WERI-Rb-1 (cell line): ENCODE measurements around the gene TKFC.

Source experiments
- DNase-seq: peaks from one replicate; pipeline ENCODE4 v3.0.0-alpha.2; 2020
- H3K27ac ChIP-seq: fragments of 250-450 bp; sonication (Bioruptor Pico); 2 replicates; pipeline ENCODE4 v1.5.1; 2020; ENCODE audit warnings: mild to moderate bottlenecking, moderate library complexity
- H3K27me3 ChIP-seq: fragments of 250-450 bp; sonication (Bioruptor Pico); 2 replicates; pipeline ENCODE4 v1.5.1; 2021; ENCODE audit warnings: mild to moderate bottlenecking, low read depth, moderate library complexity; ENCODE audit not compliant: insufficient read depth, severe bottlenecking
- H3K36me3 ChIP-seq: fragments of 250-450 bp; sonication (Bioruptor Pico); 2 replicates; pipeline ENCODE4 v1.5.1; 2020; ENCODE audit warnings: mild to moderate bottlenecking, moderate library complexity
- H3K4me3 ChIP-seq: 2 replicates; pipeline ENCODE4 v1.5.1; 2011; ENCODE audit warnings: low read depth, mild to moderate bottlenecking, control low read depth, low read length
- H3K9me3 ChIP-seq: fragments of 250-450 bp; sonication (Bioruptor Pico); 2 replicates; pipeline ENCODE4 v1.5.1; 2021; ENCODE audit warnings: mild to moderate bottlenecking, moderate library complexity; ENCODE audit not compliant: severe bottlenecking
- TF ChIP-seq, protein P1 (sequence below): IDR thresholded peaks from 2 replicates; pipeline ENCODE4 v1.5.1; 2011; ENCODE audit warnings: low read depth, mild to moderate bottlenecking, control low read depth, inconsistent platforms, low read length

The TKFC gene

GRCh38 chr11:61338783-61339489 lies 5.9 kb downstream of the TKFC start:
- H3K9me3 ChIP-seq = no peaks in the 10 kb centered on the region
- H3K27me3 ChIP-seq = no peaks in the 10 kb centered on the region
- no peak for DNase-seq
- H3K36me3 ChIP-seq = no peaks in the 10 kb centered on the region
- H3K27ac ChIP-seq = no peak overlapping the region
- TF ChIP-seq, protein P1, sequence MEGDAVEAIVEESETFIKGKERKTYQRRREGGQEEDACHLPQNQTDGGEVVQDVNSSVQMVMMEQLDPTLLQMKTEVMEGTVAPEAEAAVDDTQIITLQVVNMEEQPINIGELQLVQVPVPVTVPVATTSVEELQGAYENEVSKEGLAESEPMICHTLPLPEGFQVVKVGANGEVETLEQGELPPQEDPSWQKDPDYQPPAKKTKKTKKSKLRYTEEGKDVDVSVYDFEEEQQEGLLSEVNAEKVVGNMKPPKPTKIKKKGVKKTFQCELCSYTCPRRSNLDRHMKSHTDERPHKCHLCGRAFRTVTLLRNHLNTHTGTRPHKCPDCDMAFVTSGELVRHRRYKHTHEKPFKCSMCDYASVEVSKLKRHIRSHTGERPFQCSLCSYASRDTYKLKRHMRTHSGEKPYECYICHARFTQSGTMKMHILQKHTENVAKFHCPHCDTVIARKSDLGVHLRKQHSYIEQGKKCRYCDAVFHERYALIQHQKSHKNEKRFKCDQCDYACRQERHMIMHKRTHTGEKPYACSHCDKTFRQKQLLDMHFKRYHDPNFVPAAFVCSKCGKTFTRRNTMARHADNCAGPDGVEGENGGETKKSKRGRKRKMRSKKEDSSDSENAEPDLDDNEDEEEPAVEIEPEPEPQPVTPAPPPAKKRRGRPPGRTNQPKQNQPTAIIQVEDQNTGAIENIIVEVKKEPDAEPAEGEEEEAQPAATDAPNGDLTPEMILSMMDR = no peak
- H3K4me3 ChIP-seq = no peak overlapping the region

- TF ChIP-seq, protein P1 = no peak
- H3K36me3 ChIP-seq = no peaks in the 10 kb centered on the region
- H3K9me3 ChIP-seq = no peaks in the 10 kb centered on the region
- H3K27me3 ChIP-seq = no peaks in the 10 kb centered on the region
- H3K4me3 ChIP-seq = no peak overlapping the region
- H3K27ac ChIP-seq = no peak overlapping the region
- DNase-seq = no peak
Measured at GRCh38 chr11:61339490-61339878, 6.5 kb downstream of the TKFC start.

DNA sequence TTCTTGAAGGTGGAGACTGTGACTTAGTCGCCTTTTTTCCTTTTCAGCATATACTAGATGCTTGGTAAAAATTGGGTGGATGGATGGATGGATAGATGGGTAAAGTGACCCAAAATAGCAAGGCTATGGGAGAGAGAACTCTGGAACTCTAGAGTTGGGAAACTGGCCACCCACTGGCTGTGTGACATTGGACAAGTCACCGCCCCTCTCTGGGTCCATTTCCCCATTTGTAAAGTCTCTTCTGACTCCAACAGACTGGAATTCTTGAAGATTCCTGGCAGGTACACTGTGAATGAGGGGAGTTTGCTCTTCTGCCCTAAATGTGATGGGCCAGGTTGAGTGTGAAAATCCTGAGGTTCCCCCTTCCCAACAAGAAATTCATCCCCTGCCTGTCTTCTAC lies 8.0 kb downstream of the TKFC start:
- Histone ChIP-seq H3K27ac (no peak overlapping the region), H3K27me3 (no peaks in the 10 kb centered on the region), H3K4me3 (no peak overlapping the region), H3K9me3 (no peaks in the 10 kb centered on the region), H3K36me3 (no peaks in the 10 kb centered on the region)
- TF ChIP-seq, protein P1 = no peak
- DNase-seq = no peak

GRCh38 chr11:61341706-61342105 lies 8.7 kb downstream of the TKFC start:
- no peaks in the 10 kb centered on the region for H3K9me3 ChIP-seq
- no peak for DNase-seq
- TF ChIP-seq, protein P1 = no peak
- H3K27ac ChIP-seq = no peak overlapping the region
- no peak overlapping the region for H3K4me3 ChIP-seq
- H3K36me3 ChIP-seq = no peaks in the 10 kb centered on the region
- H3K27me3 ChIP-seq = no peaks in the 10 kb centered on the region

- TF ChIP-seq, protein P1 = no peak
- no peak overlapping the region for H3K27ac ChIP-seq
- DNase-seq = no peak
- no peak overlapping the region for H3K4me3 ChIP-seq
- no peaks in the 10 kb centered on the region for H3K9me3 ChIP-seq
- H3K27me3 ChIP-seq = no peaks in the 10 kb centered on the region
- H3K36me3 ChIP-seq = no peaks in the 10 kb centered on the region
Measured at GRCh38 chr11:61342207-61342803, 9.3 kb downstream of the TKFC start.
